NCI-H1417 treated with DMSO at 0.1 percent for 48 hours (cell line): ENCODE results near the gene DBP.
"Not testable (repeated sequence)": the region's sequence is repeated elsewhere in the genome, so short reads cannot be mapped to it uniquely, and the experiment has no call there.

Source experiments
- DNase-seq: peaks from one replicate; lab custom pipeline; 2025; lab: John Stamatoyannopoulos, UW

DBP gene

GRCh38 chr19:48639483-48640375 is 2.5 kb upstream of the DBP start:
- no peak for DNase-seq

GRCh38 chr19:48638831-48639381 is 1.7 kb upstream of the DBP start:
- DNase-seq: no peak

- DNase-seq: peak; percentile 83
Observed at GRCh38 chr19:48637948-48638830, 1.0 kb upstream of the DBP start.

GRCh38 chr19:48637449-48637947 is 319 bp upstream of the DBP start:
- peak; percentile 85 for DNase-seq

- DNase-seq: no peak
Observed at GRCh38 chr19:48635966-48636858, 967 bp downstream of the DBP start.

- DNase-seq: no peak
Observed at GRCh38 chr19:48635263-48635965, 1.8 kb downstream of the DBP start.

GRCh38 chr19:48634424-48635262 is 2.5 kb downstream of the DBP start:
- DNase-seq: peak; percentile 69

GRCh38 chr19:48634036-48634342 is 3.2 kb downstream of the DBP start:
- DNase-seq: no peak

GRCh38 chr19:48633148-48634035 is 3.8 kb downstream of the DBP start:
- DNase-seq: no peak

GRCh38 chr19:48632692-48633147 is 4.5 kb downstream of the DBP start:
- DNase-seq: no peak

- DNase-seq: not testable (repeated sequence)
Observed at GRCh38 chr19:48632286-48632685, 4.9 kb downstream of the DBP start.

GRCh38 chr19:48631225-48631624 is 6.0 kb downstream of the DBP start:
- no peak for DNase-seq

- DNase-seq: no peak
Observed at GRCh38 chr19:48630296-48631063, 6.7 kb downstream of the DBP start.

- DNase-seq: no peak
Observed at GRCh38 chr19:48629599-48630295, 7.4 kb downstream of the DBP start.

GRCh38 chr19:48629297-48629598 is 7.9 kb downstream of the DBP start:
- no peak for DNase-seq

- DNase-seq: no peak
Observed at GRCh38 chr19:48628486-48629296, 8.5 kb downstream of the DBP start.

GRCh38 chr19:48627865-48628314 is 9.3 kb downstream of the DBP start:
- DNase-seq: no peak
